ENCODE data around the gene KCNMB1.

Gene KCNMB1

DNA sequence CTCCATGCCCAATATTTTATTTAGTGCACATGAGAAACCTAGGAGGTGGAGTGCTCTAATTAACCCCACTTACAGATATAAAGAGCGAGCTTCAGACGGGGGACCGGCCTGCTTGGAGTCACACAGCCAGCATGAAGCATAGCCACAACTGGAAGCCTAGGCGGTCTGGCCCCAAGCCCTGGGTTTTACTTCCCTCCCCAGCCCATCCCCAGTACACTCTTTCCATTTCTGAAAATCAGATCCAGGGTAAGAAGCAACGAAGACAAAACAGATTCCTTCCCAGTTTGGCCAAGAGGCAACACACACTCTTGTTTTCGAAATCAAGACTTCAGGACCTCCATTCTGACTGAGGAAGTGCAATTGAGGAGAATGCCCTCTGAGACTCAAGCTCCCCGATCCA is 27.1 kb downstream of the KCNMB1 start:
- TF ChIP-seq CTCF (IDR thresholded peaks at IDR 0.05; ENCODE audit: insufficient read depth, low read depth, low read length, missing control alignments), result no peak
- DNase-seq (ENCODE audit: low read depth), result no peak

DNA sequence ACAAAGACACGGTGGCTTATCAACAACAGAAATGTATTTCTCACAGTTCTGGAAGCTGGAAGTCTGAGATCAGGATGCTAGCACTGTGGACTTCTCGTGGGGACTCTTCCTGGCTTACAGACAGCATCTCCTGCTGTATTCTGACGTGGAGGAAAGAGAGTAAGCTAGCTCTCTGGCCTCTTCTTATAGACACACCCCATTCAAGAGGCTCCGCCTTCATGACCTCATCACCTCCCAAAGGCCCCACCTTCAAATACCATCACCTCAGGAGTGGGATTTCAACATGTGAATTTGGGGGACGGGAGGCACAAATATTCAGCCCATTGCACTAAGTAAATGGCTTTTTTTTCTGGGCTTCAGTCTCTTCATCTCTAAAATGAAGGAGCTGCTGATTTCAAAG is 27.6 kb downstream of the KCNMB1 start:
- no peak for DNase-seq (ENCODE audit: low read depth)
- no peak for TF ChIP-seq CTCF (IDR thresholded peaks at IDR 0.05; ENCODE audit: insufficient read depth, low read depth, low read length, missing control alignments)

More for the DNA sequence above, 27.1 kb downstream of the KCNMB1 start:
- H3K4me3 ChIP-seq (ENCODE audit: low read depth, low read length), result no peak overlapping the region

DNA sequence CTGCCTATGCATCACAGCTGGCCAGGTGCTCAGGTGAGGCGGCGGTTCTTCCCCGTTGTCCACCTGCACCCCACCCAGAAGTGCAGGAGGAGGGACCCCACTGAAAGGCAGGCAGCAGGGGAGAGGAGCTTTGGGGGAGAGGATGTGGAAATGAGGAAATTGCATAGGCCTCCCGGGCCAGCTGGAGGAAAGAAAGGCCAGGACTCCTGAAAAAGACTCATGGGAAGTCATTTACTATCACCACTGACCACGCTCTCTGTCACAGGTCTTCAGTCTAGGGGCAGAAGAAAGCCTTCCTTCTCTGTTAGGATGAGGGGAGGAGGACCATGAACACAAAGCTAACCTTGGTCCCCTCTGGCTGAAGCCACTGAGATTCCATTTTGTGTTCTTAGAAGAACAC is 28.1 kb downstream of the KCNMB1 start:
- TF ChIP-seq CTCF (IDR thresholded peaks at IDR 0.05; ENCODE audit: insufficient read depth, low read depth, low read length, missing control alignments), result no peak
- DNase-seq (ENCODE audit: low read depth), result no peak
- H3K4me3 ChIP-seq (ENCODE audit: low read depth, low read length), result no peak overlapping the region

More for the DNA sequence above, 27.6 kb downstream of the KCNMB1 start:
- no peak overlapping the region for H3K4me3 ChIP-seq (ENCODE audit: low read depth, low read length)

DNA sequence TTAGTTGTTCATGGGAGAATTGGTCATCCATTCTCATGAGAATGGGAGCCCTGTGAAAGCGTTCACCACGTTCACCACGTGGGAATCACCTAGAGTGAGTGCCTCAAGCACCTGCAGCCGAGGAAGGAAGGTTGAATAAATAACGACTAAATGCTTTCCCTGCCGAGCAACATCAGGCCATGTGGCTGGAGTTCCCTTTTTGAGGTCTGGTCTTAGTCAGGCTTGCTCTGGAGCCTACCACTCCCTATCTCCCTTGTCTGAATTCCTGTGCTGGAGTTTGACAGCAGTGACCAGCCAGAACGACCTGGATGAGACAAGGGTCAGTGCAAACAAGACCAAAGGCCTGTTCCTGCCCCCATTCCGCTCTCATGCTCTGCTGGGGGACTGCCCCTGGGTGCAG is 28.5 kb downstream of the KCNMB1 start:
- DNase-seq (ENCODE audit: low read depth), result no peak
- TF ChIP-seq CTCF (IDR thresholded peaks at IDR 0.05; ENCODE audit: insufficient read depth, low read depth, low read length, missing control alignments), result no peak
- H3K4me3 ChIP-seq (ENCODE audit: low read depth, low read length), result no peak overlapping the region

DNA sequence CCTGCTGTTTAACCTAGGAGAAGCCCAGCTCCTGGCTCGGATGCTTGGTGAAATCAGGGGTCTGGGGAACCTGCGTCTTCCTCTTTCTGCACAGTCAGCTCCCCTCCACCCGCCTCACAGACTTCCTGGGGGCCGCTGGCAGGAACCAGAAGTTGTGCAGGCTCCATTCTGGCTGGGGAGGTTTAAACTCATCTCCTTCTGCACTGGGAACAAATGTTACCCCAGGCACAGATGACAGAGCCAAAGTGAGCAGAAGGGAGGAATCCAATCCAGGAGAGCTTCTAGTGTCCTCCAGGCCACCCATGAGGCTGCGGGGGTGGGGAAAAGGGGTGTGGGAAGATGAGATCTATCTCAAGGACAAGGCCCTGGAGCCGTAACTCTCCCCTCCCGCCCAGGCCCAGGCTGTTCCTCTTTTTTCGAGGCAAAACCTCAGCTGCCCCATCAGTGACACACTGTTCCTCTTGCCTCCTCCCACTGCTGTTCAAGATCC is 31.2 kb downstream of the KCNMB1 start:
- DNase-seq (ENCODE audit: low read depth), result no peak
- TF ChIP-seq CTCF (IDR thresholded peaks at IDR 0.05; ENCODE audit: insufficient read depth, low read depth, low read length, missing control alignments), result no peak
- H3K4me3 ChIP-seq (ENCODE audit: low read depth, low read length), result no peak overlapping the region

DNA sequence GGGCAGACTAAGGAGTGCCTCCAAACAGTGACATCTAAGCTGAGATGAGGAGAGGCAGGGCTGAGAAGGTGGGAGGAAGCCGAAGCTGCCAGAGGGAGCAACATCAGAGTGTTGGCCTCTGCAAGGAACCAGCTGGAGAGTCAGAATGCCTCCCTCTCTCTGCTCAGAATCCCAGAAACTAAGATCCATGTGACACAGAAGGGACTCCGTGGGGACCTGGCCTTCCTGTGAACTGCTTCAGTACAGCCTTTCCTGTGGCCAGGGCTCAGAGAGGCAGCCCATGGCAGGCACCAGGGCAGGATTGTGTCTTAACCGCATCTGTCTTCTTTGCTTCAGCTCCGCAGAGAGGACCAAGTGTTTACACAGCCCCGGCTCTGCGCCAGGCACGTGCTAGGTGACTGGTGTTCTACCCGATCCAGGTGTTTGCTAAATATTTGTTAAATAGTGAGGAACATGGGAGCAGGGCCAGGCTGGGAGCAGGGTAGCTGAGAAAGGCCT is 33.5 kb downstream of the KCNMB1 start:
- TF ChIP-seq CTCF (IDR thresholded peaks at IDR 0.05; ENCODE audit: insufficient read depth, low read depth, low read length, missing control alignments), result no peak
- no peak overlapping the region for H3K4me3 ChIP-seq (ENCODE audit: low read depth, low read length)
- DNase-seq (ENCODE audit: low read depth), result no peak

DNA sequence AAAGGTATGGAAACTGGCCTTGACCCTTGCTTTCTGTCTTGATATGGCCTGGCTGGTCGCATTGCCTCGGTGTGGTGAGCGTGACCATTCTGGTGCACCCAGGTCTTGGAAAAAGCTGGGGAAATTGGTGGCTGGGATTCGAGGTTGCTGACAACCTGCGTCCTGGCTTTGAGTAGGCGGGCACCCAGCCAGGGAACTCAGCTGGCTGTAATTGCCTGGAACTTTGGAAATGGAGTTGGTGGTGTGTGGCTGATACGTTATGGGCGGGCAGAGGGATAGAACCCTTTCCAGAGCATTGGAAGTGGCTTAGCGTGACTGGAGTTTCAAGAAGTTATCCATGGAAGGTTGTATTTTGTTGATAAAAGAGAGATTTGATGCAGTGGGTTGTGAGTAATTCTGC is 35.2 kb downstream of the KCNMB1 start:
- no peak for DNase-seq (ENCODE audit: low read depth)
- no peak for TF ChIP-seq CTCF (IDR thresholded peaks at IDR 0.05; ENCODE audit: insufficient read depth, low read depth, low read length, missing control alignments)
- no peak overlapping the region for H3K4me3 ChIP-seq (ENCODE audit: low read depth, low read length)

All from GM12865 (cell line).